Measurements from ENCODE around the gene ROR2.

DNA sequence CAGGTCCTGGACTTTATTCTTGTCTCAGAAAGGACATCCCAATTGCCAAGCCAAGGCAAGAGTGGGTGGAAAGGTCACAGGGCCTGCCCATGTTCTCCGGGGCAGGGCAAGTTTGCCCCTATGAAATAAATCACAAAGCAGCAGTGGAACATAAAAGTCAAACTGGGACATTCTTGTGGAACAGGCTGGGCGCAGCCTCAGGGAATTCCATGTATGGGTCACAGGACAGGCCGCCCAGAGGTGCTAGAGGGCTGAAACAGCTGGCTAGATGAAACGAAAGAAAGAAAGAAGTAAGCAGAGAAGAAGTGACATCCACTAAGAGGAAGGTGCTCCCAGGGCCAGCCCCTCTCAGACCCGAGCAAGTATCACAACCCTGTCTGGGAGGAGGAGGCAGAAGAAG lies 307.3 kb downstream of the ROR2 start:
- TF ChIP-seq CTCF (conservative IDR thresholded peaks at IDR 0.05; ENCODE audit: low read length) = no peak
- no peak for TF ChIP-seq EZH2phosphoT487 (IDR thresholded peaks at IDR 0.05; ENCODE audit: borderline replicate concordance)
